Liver (tissue), 9 donors: ENCODE results near the gene CFAP61. TPM values are rescaled to one million over a fixed set of nuclear protein-coding genes. Genes with fewer than 3 reads are reported as not detected.

ENCODE experiments used
- DNase-seq: peaks from one replicate; pipeline ENCODE4 v3.0.0-alpha.2; 2017; ENCODE audit warnings: low spot score
- H3K27ac ChIP-seq, 2 donors: one replicate each; pipeline ENCODE4 v1.7.0; 2013; ENCODE audit warnings: inconsistent platforms in 2 of 2, low read length in 2 of 2, control low read depth in 1 of 2, low read depth in 1 of 2, mild to moderate bottlenecking in 1 of 2
- H3K27me3 ChIP-seq, 4 donors: one replicate each; pipeline versions ENCODE4 v1.6.1 to v1.7.0; 2013; ENCODE audit warnings: low read length in 3 of 4, inconsistent platforms in 1 of 4, mild to moderate bottlenecking in 1 of 4, moderate library complexity in 1 of 4; ENCODE audit not compliant: control insufficient read depth in 4 of 4, insufficient read depth in 4 of 4
- H3K36me3 ChIP-seq, 4 donors: one replicate each; pipeline versions ENCODE4 v1.6.1 to v1.7.0; 2013; ENCODE audit warnings: low read length in 3 of 4, mild to moderate bottlenecking in 3 of 4, low read depth in 1 of 4, moderate library complexity in 1 of 4; ENCODE audit not compliant: control insufficient read depth in 4 of 4, insufficient read depth in 3 of 4
- H3K4me1 ChIP-seq, 4 donors: one replicate each; pipeline versions ENCODE4 v1.6.1 to v1.7.0; 2013; ENCODE audit warnings: low read length in 3 of 4, mild to moderate bottlenecking in 3 of 4, moderate library complexity in 1 of 4; ENCODE audit not compliant: control insufficient read depth in 4 of 4, insufficient read depth in 4 of 4
- H3K4me3 ChIP-seq, 3 donors: one replicate each; pipeline versions ENCODE4 v1.6.1 to v1.7.0; 2013; ENCODE audit warnings: low read length in 3 of 3, control low read depth in 1 of 3, low read depth in 1 of 3, mild to moderate bottlenecking in 1 of 3
- H3K9ac ChIP-seq, 2 donors: one replicate each; pipeline ENCODE4 v1.7.0; 2013; ENCODE audit warnings: low read length in 2 of 2, mild to moderate bottlenecking in 2 of 2, moderate library complexity in 2 of 2, control low read depth in 1 of 2, low read depth in 1 of 2
- H3K9me3 ChIP-seq, 4 donors: one replicate each; pipeline versions ENCODE4 v1.6.1 to v1.7.0; 2013; ENCODE audit warnings: low read length in 3 of 4; ENCODE audit not compliant: control insufficient read depth in 4 of 4
- EGR1 ChIP-seq, 2 donors: IDR thresholded peaks; 2 replicates each; pipeline ENCODE4 v1.6.1; 2016 to 2018; ENCODE audit warnings: antibody characterized with exemption in 2 of 2, low read depth in 2 of 2
- FOXA1 ChIP-seq: IDR thresholded peaks from 2 replicates; pipeline ENCODE4 v1.6.1; 2016; ENCODE audit warnings: antibody characterized with exemption
- GABPA ChIP-seq, 2 donors: IDR thresholded peaks in 1 of 2; conservative IDR thresholded peaks in 1 of 2; 2 replicates each; pipeline ENCODE4 v1.6.1; 2016; ENCODE audit warnings: antibody characterized with exemption in 2 of 2, mild to moderate bottlenecking in 1 of 2, moderate library complexity in 1 of 2
- JUND ChIP-seq, 2 donors: IDR thresholded peaks; 2 replicates each; pipeline ENCODE4 v1.6.1; 2016; ENCODE audit warnings: antibody characterized with exemption in 2 of 2
- NR2F2 ChIP-seq: IDR thresholded peaks from 2 replicates; pipeline ENCODE4 v1.6.1; 2016; ENCODE audit warnings: antibody characterized with exemption
- RXRA ChIP-seq, 2 donors: IDR thresholded peaks; 2 replicates each; pipeline ENCODE4 v1.6.1; 2017 to 2018; ENCODE audit warnings: antibody characterized with exemption in 2 of 2, mild to moderate bottlenecking in 1 of 2
- SP1 ChIP-seq: IDR thresholded peaks from 2 replicates; pipeline ENCODE4 v1.6.1; 2018; ENCODE audit warnings: antibody characterized with exemption, mild to moderate bottlenecking
- TAF1 ChIP-seq: conservative IDR thresholded peaks from 2 replicates; pipeline ENCODE4 v1.6.1; 2016; ENCODE audit warnings: antibody characterized with exemption, mild to moderate bottlenecking
- ZBTB33 ChIP-seq: IDR thresholded peaks from 2 replicates; pipeline ENCODE4 v1.6.1; 2016; ENCODE audit warnings: antibody characterized with exemption
- WGBS: extraction: QIAGEN DNeasy Blood & Tissue Kit; methylation state at CpG from one replicate; pipeline ENCODE4 v1.1.7; 2013; 5-methylcytosine and 5-hydroxymethylcytosine counted together
- polyA plus RNA-seq, 2 donors: library from polyadenylated mRNA; stranded (reverse) in 1 of 2; unstranded in 1 of 2; fragments of 200-250 nt in 1 of 2; fragments of >200 nt in 1 of 2; fragmentation: Nextera tagmentation in 1 of 2; extraction: Ambion mirVana in 1 of 2; gene quantifications; one replicate each; pipeline versions ENCODE4 v1.2.1 to v1.2.3, GENCODE V29; 2013 to 2015
- total RNA-seq, 2 donors: library from RNA; depleted of rRNA; stranded (reverse); fragments of >200 nt; gene quantifications; one replicate each; pipeline ENCODE4 v1.2.3, GENCODE V29; 2014
- TF ChIP-seq, protein P1 (sequence below): IDR thresholded peaks from 2 replicates; pipeline ENCODE4 v1.6.1; 2016; ENCODE audit warnings: antibody characterized with exemption
- TF ChIP-seq, protein P2 (sequence below): IDR thresholded peaks from 2 replicates; pipeline ENCODE4 v1.6.1; 2016; ENCODE audit warnings: antibody characterized with exemption, mild to moderate bottlenecking
- donor health status: healthy.
- donor health status: healthy.
- donor health status: healthy.
- donor health status: healthy.
- donor health status: healthy.

Gene CFAP61
- total and polyA plus RNA-seq, 4 donors = 0.05 TPM; not detected in 3

DNA sequence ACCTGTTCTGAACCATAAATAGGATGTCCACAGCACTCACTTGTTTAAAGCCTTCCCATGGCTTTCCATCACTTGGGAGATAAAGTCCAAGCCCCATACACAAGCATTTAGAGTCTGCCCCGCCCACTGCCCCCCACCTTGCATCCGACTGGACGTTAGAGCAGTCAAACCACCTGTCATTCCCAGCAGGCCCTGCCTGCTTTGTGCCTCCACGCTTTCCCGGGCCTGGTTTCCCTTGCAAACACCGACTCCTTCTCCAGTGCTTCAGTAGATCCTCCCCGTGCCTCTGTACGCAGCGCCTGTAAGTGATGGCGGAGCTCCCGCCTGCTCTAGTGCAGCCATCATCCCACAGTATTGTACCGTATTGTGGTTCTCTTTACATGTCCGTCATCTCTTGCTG lies 277.2 kb downstream of the CFAP61 start:
- no peak overlapping the region for H3K4me3 ChIP-seq
- no peak overlapping the region for H3K27ac ChIP-seq
- 91% methylated on average over 13 of the region's 13 CpGs for WGBS
- H3K4me1 ChIP-seq = no peaks in the 10 kb centered on the region
- H3K36me3 ChIP-seq = no peaks in the 10 kb centered on the region
- no peak for DNase-seq
- H3K9me3 ChIP-seq = no peaks in the 10 kb centered on the region
- H3K9ac ChIP-seq = no peak overlapping the region
- TF ChIP-seq, protein P1, sequence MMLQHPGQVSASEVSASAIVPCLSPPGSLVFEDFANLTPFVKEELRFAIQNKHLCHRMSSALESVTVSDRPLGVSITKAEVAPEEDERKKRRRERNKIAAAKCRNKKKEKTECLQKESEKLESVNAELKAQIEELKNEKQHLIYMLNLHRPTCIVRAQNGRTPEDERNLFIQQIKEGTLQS = no peak
- TF ChIP-seq NR2F2 (no peak), ZBTB33 (no peak), SP1 (no peak), EGR1 (IDR thresholded peaks at IDR 0.05; ENCODE audit: low read depth in 2 of 2) (no peak), FOXA1 (no peak), JUND (IDR thresholded peaks at IDR 0.05) (no peak), RXRA (IDR thresholded peaks at IDR 0.05) (no peak), TAF1 (no peak)
- TF ChIP-seq, protein P2, sequence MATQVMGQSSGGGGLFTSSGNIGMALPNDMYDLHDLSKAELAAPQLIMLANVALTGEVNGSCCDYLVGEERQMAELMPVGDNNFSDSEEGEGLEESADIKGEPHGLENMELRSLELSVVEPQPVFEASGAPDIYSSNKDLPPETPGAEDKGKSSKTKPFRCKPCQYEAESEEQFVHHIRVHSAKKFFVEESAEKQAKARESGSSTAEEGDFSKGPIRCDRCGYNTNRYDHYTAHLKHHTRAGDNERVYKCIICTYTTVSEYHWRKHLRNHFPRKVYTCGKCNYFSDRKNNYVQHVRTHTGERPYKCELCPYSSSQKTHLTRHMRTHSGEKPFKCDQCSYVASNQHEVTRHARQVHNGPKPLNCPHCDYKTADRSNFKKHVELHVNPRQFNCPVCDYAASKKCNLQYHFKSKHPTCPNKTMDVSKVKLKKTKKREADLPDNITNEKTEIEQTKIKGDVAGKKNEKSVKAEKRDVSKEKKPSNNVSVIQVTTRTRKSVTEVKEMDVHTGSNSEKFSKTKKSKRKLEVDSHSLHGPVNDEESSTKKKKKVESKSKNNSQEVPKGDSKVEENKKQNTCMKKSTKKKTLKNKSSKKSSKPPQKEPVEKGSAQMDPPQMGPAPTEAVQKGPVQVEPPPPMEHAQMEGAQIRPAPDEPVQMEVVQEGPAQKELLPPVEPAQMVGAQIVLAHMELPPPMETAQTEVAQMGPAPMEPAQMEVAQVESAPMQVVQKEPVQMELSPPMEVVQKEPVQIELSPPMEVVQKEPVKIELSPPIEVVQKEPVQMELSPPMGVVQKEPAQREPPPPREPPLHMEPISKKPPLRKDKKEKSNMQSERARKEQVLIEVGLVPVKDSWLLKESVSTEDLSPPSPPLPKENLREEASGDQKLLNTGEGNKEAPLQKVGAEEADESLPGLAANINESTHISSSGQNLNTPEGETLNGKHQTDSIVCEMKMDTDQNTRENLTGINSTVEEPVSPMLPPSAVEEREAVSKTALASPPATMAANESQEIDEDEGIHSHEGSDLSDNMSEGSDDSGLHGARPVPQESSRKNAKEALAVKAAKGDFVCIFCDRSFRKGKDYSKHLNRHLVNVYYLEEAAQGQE = no peak
- H3K27me3 ChIP-seq = no peaks in the 10 kb centered on the region

DNA sequence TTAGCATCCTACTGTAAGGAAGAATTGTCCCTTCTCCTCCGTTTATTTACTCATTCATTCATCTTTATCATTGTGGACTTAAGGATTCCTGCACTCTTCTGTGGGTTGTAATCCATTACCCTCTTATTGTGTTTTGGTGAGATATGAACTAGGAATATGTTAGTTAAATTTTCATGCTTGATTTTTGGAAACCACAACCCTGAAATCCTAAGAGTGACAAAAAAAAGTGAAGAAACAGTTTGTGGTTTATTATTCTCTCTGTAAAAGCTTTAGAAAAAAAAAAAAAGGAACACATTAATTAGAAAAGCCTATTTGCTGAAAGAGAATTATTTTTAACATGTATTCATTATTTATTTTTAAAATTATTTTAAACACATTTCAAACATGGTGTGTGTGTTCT lies 278.8 kb downstream of the CFAP61 start:
- Histone ChIP-seq H3K4me3 (no peak overlapping the region), H3K27me3 (no peaks in the 10 kb centered on the region), H3K9ac (no peak overlapping the region), H3K9me3 (no peaks in the 10 kb centered on the region), H3K36me3 (no peaks in the 10 kb centered on the region), H3K4me1 (no peaks in the 10 kb centered on the region), H3K27ac (no peak overlapping the region)
- no peak for DNase-seq
- WGBS = 55% methylated on average over 1 of the region's 1 CpG
- TF ChIP-seq JUND (IDR thresholded peaks at IDR 0.05) = no peak
- TF ChIP-seq, protein P1 = no peak
- no peak for TF ChIP-seq SP1
- no peak for TF ChIP-seq EGR1 (IDR thresholded peaks at IDR 0.05; ENCODE audit: low read depth in 2 of 2)
- no peak for TF ChIP-seq GABPA (IDR thresholded peaks at IDR 0.05 in 1 of 2, conservative IDR thresholded peaks at IDR 0.05 in 1 of 2)
- TF ChIP-seq, protein P2 = no peak
